Esophagus squamous epithelium (tissue), 4 donors: ENCODE results near the gene TAS2R4.

ENCODE experiments used
- CTCF ChIP-seq, 6 experiments: fragments of 450-650 bp in 4 of 6; fragments of 200-600 bp in 2 of 6; sonication (generic) in 2 of 6; IDR thresholded peaks; one replicate each; pipeline ENCODE4 v1.5.1; 2016 to 2019; ENCODE audit warnings: antibody characterized with exemption in 6 of 6, mild to moderate bottlenecking in 4 of 6, moderate library complexity in 4 of 6
- POLR2A ChIP-seq, 4 donors: fragments of 450-650 bp; IDR thresholded peaks; one replicate each; pipeline ENCODE4 v1.6.1; 2017; ENCODE audit warnings: antibody characterized with exemption in 4 of 4, mild to moderate bottlenecking in 4 of 4, moderate library complexity in 3 of 4

DNA sequence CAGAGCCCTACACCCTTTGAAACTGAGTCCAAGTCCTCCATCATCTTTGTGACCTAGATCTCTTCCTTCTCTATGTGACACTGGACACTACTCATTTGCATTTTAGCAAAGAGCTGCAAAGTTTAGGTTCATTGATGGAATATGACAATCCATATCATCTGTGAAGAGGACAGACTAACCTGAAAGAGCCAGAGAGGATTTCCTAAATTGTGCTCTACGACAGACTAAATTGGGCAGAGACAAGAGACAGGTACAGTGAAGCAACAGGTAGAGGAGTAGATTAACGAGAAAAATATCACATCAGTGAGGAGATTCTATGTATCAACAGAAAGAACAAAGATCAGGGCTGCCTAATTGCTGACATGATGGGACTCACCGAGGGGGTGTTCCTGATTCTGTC lies 12.7 kb upstream of the TAS2R4 start, which contains the start of gene TAS2R3:
- TF ChIP-seq CTCF (IDR thresholded peaks at IDR 0.05) = no peak
- no peak for TF ChIP-seq POLR2A (IDR thresholded peaks at IDR 0.05)
